HepG2 (cell line): Measurements from ENCODE around the gene DHRS11. TPM values are rescaled to one million over a fixed set of nuclear protein-coding genes. Genes with fewer than 3 reads are reported as not detected.

Source experiments
- ATAC-seq: fragments of 200-7000 bp; cut with Tn5 transposase; 3 replicates; pipeline ENCODE4 v1.9.1; 2020; ENCODE audit warnings: mild to moderate bottlenecking, moderate library complexity
- BruUV-seq: library from RNA; stranded (reverse); fragments of 400-500 nt; replicated peaks from 2 replicates; lab custom pipeline; 2021; lab: Mats Ljungman, UMichigan
- CTCF ChIA-PET: fragments of 300-600 bp; formaldehyde crosslinking; extraction: SDS; loops from one replicate; lab custom pipeline; 2021; ENCODE audit warnings: low total read pairs, inconsistent platforms, low intra/inter-chr PET ratio; lab: Yijun Ruan, JAX
- POLR2A ChIA-PET: fragments of 350-600 bp; sonication (Branson Sonifier 250); formaldehyde crosslinking; loops from one replicate; lab custom pipeline; 2020; ENCODE audit warnings: antibody characterized with exemption, inconsistent platforms; lab: Yijun Ruan, JAX
- DNase-seq: peaks from one replicate; pipeline ENCODE4 v3.0.0-alpha.2; 2015; ENCODE audit warnings: low spot score
- FAIRE-seq: peaks from 3 replicates; lab custom pipeline; 2011; peaks lifted over from hg19 to GRCh38; lab: Jason Lieb, UNC
- H2AFZ ChIP-seq: one replicate; pipeline ENCODE4 v1.6.1; 2011; ENCODE audit warnings: low read length, inconsistent platforms
- H3K27ac ChIP-seq: fragments of 300-600 bp; 3 replicates; pipeline ENCODE4 v1.8.0; 2011; ENCODE audit warnings: mixed run types, mild to moderate bottlenecking, mixed read lengths, low read length, inconsistent platforms; ENCODE audit not compliant: insufficient read depth; ENCODE audit errors: extremely low read length
- H3K27me3 ChIP-seq, 2 experiments: fragments of 200-600 bp in 1 of 2; 2 replicates in 1 of 2; 3 replicates in 1 of 2; pipeline versions ENCODE4 v1.6.0 to v1.8.0; 2011; ENCODE audit warnings: low read length in 2 of 2, mild to moderate bottlenecking in 2 of 2, moderate library complexity in 2 of 2, inconsistent platforms in 1 of 2; ENCODE audit not compliant: insufficient read depth in 2 of 2, control insufficient read depth in 1 of 2
- H3K36me3 ChIP-seq, 2 experiments: fragments of 200-600 bp in 1 of 2; replicated peaks in 1 of 2; 2 replicates in 1 of 2; 3 replicates in 1 of 2; pipeline versions ENCODE4 v1.5.1 to v1.8.0; 2011; ENCODE audit warnings: low read length in 2 of 2, inconsistent platforms in 1 of 2; ENCODE audit not compliant: insufficient read depth in 2 of 2, control insufficient read depth in 1 of 2
- H3K4me1 ChIP-seq: 2 replicates; pipeline ENCODE4 v1.5.1; 2012; ENCODE audit warnings: low read length, inconsistent platforms; ENCODE audit not compliant: insufficient read depth
- H3K4me2 ChIP-seq: 2 replicates; pipeline ENCODE4 v1.6.0; 2011; ENCODE audit warnings: low read depth, low read length, inconsistent platforms
- H3K4me3 ChIP-seq, 3 experiments: fragments of 200-600 bp in 1 of 3; sonication (generic), shearing (Covaris generic) in 1 of 3; replicated peaks in 1 of 3; 2 replicates each; pipeline ENCODE4 v1.5.1; 2011 to 2016; ENCODE audit warnings: low read length in 3 of 3, inconsistent platforms in 2 of 3, low read depth in 2 of 3, mild to moderate bottlenecking in 2 of 3, control low read depth in 1 of 3, mixed read lengths in 1 of 3; ENCODE audit not compliant: insufficient read depth in 1 of 3
- H3K79me2 ChIP-seq: one replicate; pipeline ENCODE4 v1.6.1; 2011; ENCODE audit warnings: low read length, inconsistent platforms; ENCODE audit not compliant: insufficient read depth
- H3K9ac ChIP-seq: 2 replicates; pipeline ENCODE4 v1.6.0; 2011; ENCODE audit warnings: mild to moderate bottlenecking, low read depth, low read length, inconsistent platforms; ENCODE audit not compliant: insufficient read depth
- H3K9me3 ChIP-seq: 2 replicates; pipeline ENCODE4 v1.5.1; 2012; ENCODE audit warnings: mild to moderate bottlenecking, low read length
- H4K20me1 ChIP-seq: 2 replicates; pipeline ENCODE4 v1.6.0; 2011; ENCODE audit warnings: inconsistent platforms, mild to moderate bottlenecking, low read length, moderate library complexity; ENCODE audit not compliant: insufficient read depth
- ARID3A ChIP-seq: IDR thresholded peaks from 2 replicates; pipeline ENCODE4 v1.6.1; 2012; ENCODE audit warnings: low read depth, low read length, improper control_type of control experiment
- ATAD3A ChIP-seq: sonication (generic); formaldehyde crosslinking; IDR thresholded peaks from 2 replicates; pipeline ENCODE4 v1.4.0; 2020; ENCODE audit warnings: missing genetic modification reagents
- NCOR1 ChIP-seq: fragments of 200-600 bp; sonication (generic); IDR thresholded peaks from 2 replicates; pipeline ENCODE4 v1.7.0; 2017; ENCODE audit warnings: antibody characterized with exemption, low read length, borderline replicate concordance
- RFX1 ChIP-seq: fragments of 450-650 bp; IDR thresholded peaks from 2 replicates; pipeline ENCODE4 v1.6.1; 2017
- SNAI1 ChIP-seq: sonication (generic); formaldehyde crosslinking; IDR thresholded peaks from 2 replicates; pipeline ENCODE4 v1.5.0; 2020; ENCODE audit warnings: mild to moderate bottlenecking, missing genetic modification reagents, borderline replicate concordance
- ZBTB1 ChIP-seq: sonication (generic); formaldehyde crosslinking; IDR thresholded peaks from 2 replicates; pipeline ENCODE4 v1.4.0; 2020; ENCODE audit warnings: missing genetic modification reagents, borderline replicate concordance
- ZFP36L1 ChIP-seq: sonication (generic); formaldehyde crosslinking; IDR thresholded peaks from 2 replicates; pipeline ENCODE4 v1.8.0; 2022; ENCODE audit warnings: mild to moderate bottlenecking, missing genetic modification reagents, moderate library complexity
- ZNF691 ChIP-seq: sonication (generic); formaldehyde crosslinking; IDR thresholded peaks from 2 replicates; pipeline ENCODE4 v1.4.0; 2020; ENCODE audit warnings: missing genetic modification reagents, low read depth, mild to moderate bottlenecking, borderline replicate concordance
- ZZZ3 ChIP-seq: sonication (generic); formaldehyde crosslinking; IDR thresholded peaks from 2 replicates; pipeline ENCODE4 v1.4.0; 2020; ENCODE audit warnings: missing genetic modification reagents, mild to moderate bottlenecking, borderline replicate concordance
- WGBS: methylation state at CpG from one replicate; pipeline ENCODE4 v1.1.6; 2017; ENCODE audit warnings: low lambda C conversion rate; 5-methylcytosine and 5-hydroxymethylcytosine counted together
- in situ Hi-C: cut with HindIII; loops from 2 replicates; pipeline ENCODE4 v1.10.0; 2017; ENCODE audit warnings: low pct_unique_long_range_greater_than_20kb; ENCODE audit not compliant: extremely low pct_ligation_motif_present
- intact Hi-C: fragments of 100-400 bp; cut with micrococcal nuclease; formaldehyde crosslinking; loops from one replicate; pipeline ENCODE4 v1.10.0; 2022; ENCODE audit not compliant: unreplicated experiment
- polyA plus RNA-seq, 8 experiments: library from polyadenylated mRNA; depleted of rRNA in 3 of 8; stranded (reverse) in 7 of 8; unstranded in 1 of 8; fragments of >200 nt; fragmentation: Illumina TruSeq in 4 of 8; extraction: Trizol in 4 of 8; gene quantifications; 2 replicates each; pipeline versions ENCODE4 v1.2.1 to v1.2.3, GENCODE V29; 2011 to 2016; ENCODE audit warnings: low read depth in 4 of 8, missing spikeins in 1 of 8, mixed read lengths in 1 of 8; ENCODE audit not compliant: insufficient read depth in 1 of 8
- total RNA-seq, 5 experiments: library from RNA; depleted of rRNA; stranded (reverse); fragments of >200 nt; fragmentation: Illumina TruSeq; extraction: Trizol; gene quantifications; 2 replicates each; pipeline ENCODE4 v1.2.3, GENCODE V29; 2016; ENCODE audit warnings: low read depth in 1 of 5

DHRS11 gene
- total and polyA plus RNA-seq, 2 of the 13 experiments (the other 11 are each of a cell fraction or from before 2014, with no cell fraction given) = 28.4 to 41.9 TPM

GRCh38 chr17:36578671-36579070, 13.0 kb upstream of the DHRS11 start:
- Histone ChIP-seq H3K4me3 (no peak overlapping the region), H3K4me1 (peaks cover 7% of the 10 kb centered on the region; the same call in 1 of the 2 replicates), H3K9me3 (no peaks in the 10 kb centered on the region), H4K20me1 (peaks cover 4% of the 10 kb centered on the region; the same call in 1 of the 2 replicates), H3K36me3 (peaks cover 21 to 64% of the 10 kb centered on the region in 2 experiments), H3K4me2 (no peak overlapping the region), H3K27ac (no peak overlapping the region), H3K79me2 (peaks cover 15% of the 10 kb centered on the region), H3K27me3 (no peaks in the 10 kb centered on the region), H3K9ac (no peak overlapping the region), H2AFZ (no peak overlapping the region)
- in situ Hi-C loops = no loop called here
- BruUV-seq = TSS peak; percentile 32
- DNase-seq (no peak), ATAC-seq (no peak), FAIRE-seq (no peak)
- WGBS = 96% methylated on average over 2 of the region's 2 CpGs
- ChIA-PET POLR2A (no interaction called here), CTCF (no interaction called here)
- intact Hi-C loops = no loop called here
- no peak for TF ChIP-seq RFX1
- no peak for TF ChIP-seq ZZZ3 (CRISPR knock-in tag)
- TF ChIP-seq ZBTB1 (CRISPR knock-in tag) = no peak
- TF ChIP-seq ZNF691 (CRISPR knock-in tag) = no peak
- no peak for TF ChIP-seq ZFP36L1
- TF ChIP-seq SNAI1 = no peak

GRCh38 chr17:36583787-36584186, 7.9 kb upstream of the DHRS11 start:
- no peaks in the 10 kb centered on the region for H4K20me1 ChIP-seq
- peaks cover 22 to 78% of the 10 kb centered on the region in 2 experiments for H3K36me3 ChIP-seq
- peaks cover 14% of the 10 kb centered on the region; the same call in 1 of the 2 replicates for H3K4me1 ChIP-seq
- in situ Hi-C loops = no loop called here
- DNase-seq (peak; percentile 39), FAIRE-seq (no peak), ATAC-seq (peak; percentile 37)
- H3K27me3 ChIP-seq = no peaks in the 10 kb centered on the region
- no peaks in the 10 kb centered on the region for H3K9me3 ChIP-seq
- WGBS = 20% methylated on average over 1 of the region's 1 CpG
- intact Hi-C loops = no loop called here
- H3K9ac ChIP-seq = no peak overlapping the region
- no TSS peak for BruUV-seq
- H3K79me2 ChIP-seq = no peaks in the 10 kb centered on the region
- no peak for TF ChIP-seq ATAD3A (CRISPR knock-in tag)
- peak; percentile 70; the same call in 1 of the 2 replicates for TF ChIP-seq NCOR1
- TF ChIP-seq ARID3A = 0 out of 2 replicates have a peak, but pooled peaks have one; percentile 17
- no peak overlapping the region for H2AFZ ChIP-seq
- H3K4me3 ChIP-seq = no peak overlapping the region
- H3K27ac ChIP-seq = peak overlapping the region; percentile 48
- CTCF ChIA-PET = no interaction called here
- H3K4me2 ChIP-seq = no peak overlapping the region
- POLR2A ChIA-PET = interaction anchor here (1.6 kb wide), 1 partner anchor 18 kb away, joined by 5 read pairs; the partner anchor contains the start of gene MRM1
